ENCODE results near the gene TPO. TPM values are rescaled to one million over a fixed set of nuclear protein-coding genes. Genes with fewer than 3 reads are reported as not detected.

Gene TPO
- total RNA-seq, 8 experiments from 2014 or later: 0.11 to 0.66 (median 0.27) TPM; not detected in 1

GRCh38 chr2:1493431-1494126 is 80.3 kb downstream of the TPO start:
- in situ Hi-C loops (cut with MboI; ENCODE audit: low pct_unique_long_range_greater_than_20kb in 2 of 9, low sequenced_read_pairs in 9 of 9, unreplicated experiment in 9 of 9): no loop called here
- peak in 4 of 8 experiments; percentile 11 to 71 (median 38) for ATAC-seq (replicated peaks in 6 of 8)
- 40 to 100% (median 83%) methylated on average over 1 to 11 of the region's 24 CpGs for WGBS, 10 experiments
- H3K4me3 ChIP-seq: no peak overlapping the region
- no peak overlapping the region for H3K27ac ChIP-seq
- peaks cover 2% of the 10 kb centered on the region in 2 donors for H3K4me1 ChIP-seq (replicated peaks in 1 of 2)

DNA sequence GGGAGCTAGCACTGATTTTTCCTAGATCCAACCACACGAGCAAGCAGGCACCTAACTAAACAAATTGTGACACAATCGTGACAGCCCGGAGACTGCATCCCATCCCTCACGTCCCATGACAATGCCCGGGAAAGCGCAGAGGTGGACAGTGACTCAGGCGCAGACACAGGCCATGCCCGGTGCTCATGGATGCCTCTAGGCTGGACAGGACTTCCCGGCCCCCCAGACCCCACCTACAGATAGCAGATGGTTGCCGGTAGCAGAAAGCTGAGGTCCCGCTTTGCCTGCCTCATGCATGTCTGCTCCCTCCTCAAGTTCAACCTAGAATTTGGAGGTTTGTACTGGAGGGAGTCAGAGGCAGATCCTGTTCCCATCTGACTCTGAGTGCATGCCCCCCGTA is 81.0 kb downstream of the TPO start:
- no peaks in the 10 kb centered on the region for H3K4me1 ChIP-seq (replicated peaks in 1 of 2)
- no peak for ATAC-seq (replicated peaks in 6 of 8)
- 56 to 100% (median 73%) methylated on average over 1 to 6 of the region's 12 CpGs; no CpG with 5 or more reads in 1 of the 10 experiments for WGBS, 10 experiments
- H3K4me3 ChIP-seq: no peak overlapping the region
- no peak overlapping the region for H3K27ac ChIP-seq
- in situ Hi-C loops (cut with MboI; ENCODE audit: low pct_unique_long_range_greater_than_20kb in 2 of 9, low sequenced_read_pairs in 9 of 9, unreplicated experiment in 9 of 9): no loop called here

- WGBS, 10 experiments: 56 to 100% (median 94%) methylated on average over 1 to 8 of the region's 9 CpGs; no CpG with 5 or more reads in 2 of the 10 experiments
- Histone ChIP-seq H3K4me3 (no peak overlapping the region), H3K4me1 (replicated peaks in 1 of 2) (no peaks in the 10 kb centered on the region), H3K27ac (no peak overlapping the region)
- in situ Hi-C loops (cut with MboI; ENCODE audit: low pct_unique_long_range_greater_than_20kb in 2 of 9, low sequenced_read_pairs in 9 of 9, unreplicated experiment in 9 of 9): no loop called here
- ATAC-seq (replicated peaks in 6 of 8): no peak
Observed at GRCh38 chr2:1494906-1495305, 81.6 kb downstream of the TPO start.

GRCh38 chr2:1495676-1496358 is 82.6 kb downstream of the TPO start:
- Histone ChIP-seq H3K27ac (no peak overlapping the region), H3K4me3 (no peak overlapping the region), H3K4me1 (replicated peaks in 1 of 2) (no peaks in the 10 kb centered on the region)
- 26 to 100% (median 74%) methylated on average over 1 to 12 of the region's 22 CpGs; no CpG with 5 or more reads in 3 of the 10 experiments for WGBS, 10 experiments
- no peak for ATAC-seq (replicated peaks in 6 of 8)
- in situ Hi-C loops (cut with MboI; ENCODE audit: low pct_unique_long_range_greater_than_20kb in 2 of 9, low sequenced_read_pairs in 9 of 9, unreplicated experiment in 9 of 9): no loop called here

GRCh38 chr2:1496359-1496821 is 83.1 kb downstream of the TPO start:
- in situ Hi-C loops (cut with MboI; ENCODE audit: low pct_unique_long_range_greater_than_20kb in 2 of 9, low sequenced_read_pairs in 9 of 9, unreplicated experiment in 9 of 9): no loop called here
- Histone ChIP-seq H3K27ac (no peak overlapping the region), H3K4me1 (replicated peaks in 1 of 2) (no peaks in the 10 kb centered on the region), H3K4me3 (no peak overlapping the region)
- ATAC-seq (replicated peaks in 6 of 8): no peak
- WGBS, 10 experiments: 75 to 100% (median 94%) methylated on average over 1 to 6 of the region's 19 CpGs; no CpG with 5 or more reads in 5 of the 10 experiments

DNA sequence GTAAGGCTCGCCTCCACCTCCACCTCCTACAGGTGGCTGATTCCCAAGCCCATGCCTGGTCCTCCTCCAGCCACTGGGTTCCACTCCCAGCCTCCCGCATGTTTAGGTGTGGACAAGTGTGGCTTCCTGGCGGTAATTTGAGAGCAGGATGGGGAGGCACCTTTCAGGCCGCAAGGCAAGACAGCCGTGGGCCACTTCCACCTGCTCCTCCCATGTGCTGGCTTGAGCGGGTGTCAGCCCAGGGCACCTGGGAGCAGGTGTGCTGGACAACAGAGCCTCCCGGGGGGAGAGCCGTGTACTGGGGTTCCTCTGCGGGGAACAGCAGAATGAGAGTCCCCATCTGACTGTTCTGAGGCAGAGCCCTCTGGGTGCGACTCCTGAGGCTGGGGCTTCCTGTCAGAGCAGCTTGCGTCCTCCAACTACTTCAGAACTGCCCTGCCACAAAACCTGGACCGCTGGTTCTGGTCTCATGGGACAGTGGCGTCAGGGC is 83.9 kb downstream of the TPO start:
- WGBS, 10 experiments: 40 to 100% (median 80%) methylated on average over 1 to 4 of the region's 13 CpGs; no CpG with 5 or more reads in 4 of the 10 experiments
- in situ Hi-C loops (cut with MboI; ENCODE audit: low pct_unique_long_range_greater_than_20kb in 2 of 9, low sequenced_read_pairs in 9 of 9, unreplicated experiment in 9 of 9): no loop called here
- no peak for ATAC-seq (replicated peaks in 6 of 8)
- Histone ChIP-seq H3K4me3 (no peak overlapping the region), H3K27ac (no peak overlapping the region), H3K4me1 (replicated peaks in 1 of 2) (no peaks in the 10 kb centered on the region)

DNA sequence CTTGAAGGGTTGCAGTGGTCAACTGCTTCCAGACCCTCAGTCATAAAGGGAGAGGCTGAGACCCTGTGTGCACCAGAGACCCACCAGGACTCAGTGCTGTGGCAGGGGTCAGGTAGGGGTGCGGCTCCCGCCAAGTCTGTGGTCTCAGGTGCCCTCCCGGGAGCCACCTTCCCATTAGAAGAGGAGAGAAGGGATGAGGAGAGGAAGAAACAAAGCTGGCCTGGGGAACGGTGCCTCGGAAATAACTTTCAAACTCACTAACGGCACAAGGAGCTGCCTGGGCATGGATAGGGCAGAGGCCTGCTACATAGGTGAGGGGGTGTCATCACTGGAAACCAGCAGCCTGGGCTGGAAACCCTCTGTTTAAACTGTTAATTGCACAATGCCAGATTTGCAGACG is 84.9 kb downstream of the TPO start:
- in situ Hi-C loops (cut with MboI; ENCODE audit: low pct_unique_long_range_greater_than_20kb in 2 of 9, low sequenced_read_pairs in 9 of 9, unreplicated experiment in 9 of 9): no loop called here
- Histone ChIP-seq H3K27ac (no peak overlapping the region), H3K4me1 (replicated peaks in 1 of 2) (no peaks in the 10 kb centered on the region), H3K4me3 (no peak overlapping the region)
- WGBS, 10 experiments: 50 to 100% (median 78%) methylated on average over 1 to 6 of the region's 7 CpGs; no CpG with 5 or more reads in 4 of the 10 experiments
- ATAC-seq (replicated peaks in 6 of 8): no peak

DNA sequence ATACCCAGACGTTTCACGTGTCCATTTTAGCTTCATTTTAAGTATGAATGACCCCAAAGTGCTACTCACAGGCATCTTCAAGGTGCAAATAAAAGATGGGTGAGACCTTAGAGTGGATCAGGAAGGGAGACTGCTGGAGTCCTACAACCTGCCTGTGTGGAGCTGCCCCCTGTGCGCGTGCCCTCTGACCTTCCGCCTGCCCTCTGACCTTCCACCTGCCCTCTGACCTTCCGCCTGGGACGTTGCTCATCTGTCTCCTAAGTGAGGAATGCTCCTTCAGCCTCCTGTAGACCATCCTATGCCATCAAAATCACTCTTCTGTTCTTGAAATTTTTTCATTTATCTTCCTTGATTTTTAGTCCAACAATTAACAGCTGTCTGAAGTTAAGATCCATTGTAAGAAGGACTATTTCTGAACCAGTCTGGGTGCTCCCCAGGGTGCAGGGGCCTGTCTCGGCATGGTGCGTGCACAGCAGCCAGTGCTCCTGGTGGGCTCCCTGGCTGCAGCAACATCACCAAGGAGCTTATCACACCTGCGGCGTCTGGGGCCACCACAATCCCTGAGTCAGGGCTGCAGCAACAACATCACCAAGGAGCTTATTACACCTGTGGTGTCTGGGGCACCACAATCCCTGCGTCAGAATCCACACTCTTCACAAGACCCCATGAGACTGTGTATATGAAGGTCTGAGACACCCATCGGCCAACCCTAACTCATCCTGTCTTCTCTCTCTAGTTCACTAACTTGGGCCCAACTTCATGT is 86.0 kb downstream of the TPO start:
- no peak overlapping the region for H3K4me3 ChIP-seq
- no peak for ATAC-seq (replicated peaks in 6 of 8)
- H3K4me1 ChIP-seq (replicated peaks in 1 of 2): no peaks in the 10 kb centered on the region
- WGBS, 10 experiments: 75 to 100% (median 84%) methylated on average over 2 to 7 of the region's 13 CpGs; no CpG with 5 or more reads in 2 of the 10 experiments
- H3K27ac ChIP-seq: no peak overlapping the region
- in situ Hi-C loops (cut with MboI; ENCODE audit: low pct_unique_long_range_greater_than_20kb in 2 of 9, low sequenced_read_pairs in 9 of 9, unreplicated experiment in 9 of 9): no loop called here

GRCh38 chr2:1501038-1501851 is 88.0 kb downstream of the TPO start:
- peak in 4 of 8 experiments; percentile 57 to 90 (median 86) for ATAC-seq (replicated peaks in 6 of 8)
- 0 to 100% (median 85%) methylated on average over 2 to 12 of the region's 27 CpGs; no CpG with 5 or more reads in 1 of the 10 experiments for WGBS, 10 experiments
- H3K4me3 ChIP-seq: no peak overlapping the region
- no peak overlapping the region for H3K27ac ChIP-seq
- in situ Hi-C loops (cut with MboI; ENCODE audit: low pct_unique_long_range_greater_than_20kb in 2 of 9, low sequenced_read_pairs in 9 of 9, unreplicated experiment in 9 of 9): no loop called here
- no peaks in the 10 kb centered on the region for H3K4me1 ChIP-seq (replicated peaks in 1 of 2)

- Histone ChIP-seq H3K27ac (no peak overlapping the region), H3K4me3 (no peak overlapping the region), H3K4me1 (replicated peaks in 1 of 2) (no peaks in the 10 kb centered on the region)
- in situ Hi-C loops (cut with MboI; ENCODE audit: low pct_unique_long_range_greater_than_20kb in 2 of 9, low sequenced_read_pairs in 9 of 9, unreplicated experiment in 9 of 9): no loop called here
- 38 to 100% (median 80%) methylated on average over 1 to 5 of the region's 6 CpGs; no CpG with 5 or more reads in 5 of the 10 experiments for WGBS, 10 experiments
- no peak for ATAC-seq (replicated peaks in 6 of 8)
Observed at GRCh38 chr2:1501991-1502390, 88.7 kb downstream of the TPO start.

DNA sequence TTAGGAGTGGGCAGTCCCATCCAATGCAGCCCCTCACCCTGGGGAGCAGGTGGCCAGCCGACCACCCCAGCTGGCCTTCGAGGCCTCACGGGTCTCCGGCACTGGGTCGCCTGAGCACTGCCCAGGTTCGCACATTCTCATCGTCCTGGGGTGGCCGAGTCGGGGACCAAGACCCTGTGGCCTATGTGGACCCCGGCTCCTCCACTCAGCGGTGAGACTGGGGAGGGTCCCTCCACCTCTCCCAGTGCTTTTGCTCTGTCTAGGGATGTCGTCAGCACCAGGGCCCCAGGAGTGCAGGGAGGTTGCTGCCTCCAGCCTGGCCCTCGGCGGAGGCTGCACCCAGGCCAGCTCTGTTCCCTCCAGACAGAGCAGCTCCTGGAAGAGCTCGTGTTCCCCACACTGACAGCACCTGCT is 89.6 kb downstream of the TPO start:
- in situ Hi-C loops (cut with MboI; ENCODE audit: low pct_unique_long_range_greater_than_20kb in 2 of 9, low sequenced_read_pairs in 9 of 9, unreplicated experiment in 9 of 9): no loop called here

More for the DNA sequence above, 89.6 kb downstream of the TPO start:
- ATAC-seq (replicated peaks in 6 of 8): no peak
- 50 to 76% methylated on average over 2 to 10 of the region's 15 CpGs; no CpG with 5 or more reads in 8 of the 10 experiments for WGBS, 10 experiments
- H3K27ac ChIP-seq: no peak overlapping the region
- no peak overlapping the region for H3K4me3 ChIP-seq
- no peaks in the 10 kb centered on the region for H3K4me1 ChIP-seq (replicated peaks in 1 of 2)

Measured in motor neuron (in vitro differentiated cells).